NT2/D1 (cell line): ENCODE data around the gene SPOCK1.
A peak's percentile ranks its signal among the peaks of the same experiment; 100 is the strongest.

Experiments
- DNase-seq: peaks from one replicate; pipeline ENCODE4 v3.0.0-alpha.2; 2011; ENCODE audit warnings: low read depth, low spot score
- H3K27me3 ChIP-seq: 2 replicates; pipeline ENCODE4 v1.6.0; 2011; ENCODE audit warnings: mild to moderate bottlenecking; ENCODE audit not compliant: insufficient read length, insufficient read depth
- H3K36me3 ChIP-seq: 2 replicates; pipeline ENCODE4 v1.6.1; 2011; ENCODE audit warnings: mild to moderate bottlenecking, low read length, mixed read lengths; ENCODE audit not compliant: insufficient read depth, insufficient read length
- H3K4me1 ChIP-seq: 2 replicates; pipeline ENCODE4 v1.5.1; 2011; ENCODE audit not compliant: insufficient read depth, insufficient read length
- H3K4me3 ChIP-seq: 2 replicates; pipeline ENCODE4 v1.5.1; 2011; ENCODE audit warnings: low read depth; ENCODE audit not compliant: insufficient read length
- H3K9ac ChIP-seq: 2 replicates; pipeline ENCODE4 v1.6.0; 2011; ENCODE audit warnings: low read depth; ENCODE audit not compliant: insufficient read length
- H3K9me3 ChIP-seq: 2 replicates; pipeline ENCODE4 v1.5.1; 2011; ENCODE audit warnings: mild to moderate bottlenecking, low read length; ENCODE audit not compliant: insufficient read depth
- SUZ12 ChIP-seq: IDR thresholded peaks from 2 replicates; pipeline ENCODE4 v1.6.1; 2011; ENCODE audit not compliant: insufficient read length, insufficient read depth; ENCODE audit errors: extremely low read depth
- YY1 ChIP-seq: IDR thresholded peaks from 2 replicates; pipeline ENCODE4 v1.6.1; 2011; ENCODE audit not compliant: insufficient read length, insufficient read depth
- ZNF274 ChIP-seq: IDR thresholded peaks from 2 replicates; pipeline ENCODE4 v1.6.1; 2011; ENCODE audit warnings: mild to moderate bottlenecking, low read depth, low read length

The SPOCK1 gene

DNA sequence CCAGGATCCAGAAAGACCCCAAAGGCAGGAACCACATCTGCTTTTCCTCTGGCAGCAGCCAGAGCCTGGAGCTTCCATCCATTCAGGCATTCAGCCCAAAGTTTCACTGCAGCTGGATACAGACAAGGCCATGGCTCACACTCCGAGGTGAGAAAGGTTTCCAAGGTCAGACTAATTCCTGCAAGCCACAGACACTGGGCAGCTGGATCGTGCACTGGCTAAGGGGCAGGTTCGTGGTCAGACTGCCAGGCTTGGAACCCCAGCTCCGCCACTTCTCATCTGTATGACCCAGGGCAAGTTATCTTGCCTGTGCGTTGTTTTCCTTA lies 36.9 kb downstream of the SPOCK1 start:
- no peaks in the 10 kb centered on the region for H3K36me3 ChIP-seq
- TF ChIP-seq ZNF274, result no peak
- TF ChIP-seq SUZ12, result no peak
- no peak for TF ChIP-seq YY1
- H3K4me3 ChIP-seq, result no peak overlapping the region
- DNase-seq, result no peak
- H3K9me3 ChIP-seq, result no peaks in the 10 kb centered on the region
- H3K27me3 ChIP-seq, result no peaks in the 10 kb centered on the region
- H3K9ac ChIP-seq, result no peak overlapping the region
- H3K4me1 ChIP-seq, result no peaks in the 10 kb centered on the region

DNA sequence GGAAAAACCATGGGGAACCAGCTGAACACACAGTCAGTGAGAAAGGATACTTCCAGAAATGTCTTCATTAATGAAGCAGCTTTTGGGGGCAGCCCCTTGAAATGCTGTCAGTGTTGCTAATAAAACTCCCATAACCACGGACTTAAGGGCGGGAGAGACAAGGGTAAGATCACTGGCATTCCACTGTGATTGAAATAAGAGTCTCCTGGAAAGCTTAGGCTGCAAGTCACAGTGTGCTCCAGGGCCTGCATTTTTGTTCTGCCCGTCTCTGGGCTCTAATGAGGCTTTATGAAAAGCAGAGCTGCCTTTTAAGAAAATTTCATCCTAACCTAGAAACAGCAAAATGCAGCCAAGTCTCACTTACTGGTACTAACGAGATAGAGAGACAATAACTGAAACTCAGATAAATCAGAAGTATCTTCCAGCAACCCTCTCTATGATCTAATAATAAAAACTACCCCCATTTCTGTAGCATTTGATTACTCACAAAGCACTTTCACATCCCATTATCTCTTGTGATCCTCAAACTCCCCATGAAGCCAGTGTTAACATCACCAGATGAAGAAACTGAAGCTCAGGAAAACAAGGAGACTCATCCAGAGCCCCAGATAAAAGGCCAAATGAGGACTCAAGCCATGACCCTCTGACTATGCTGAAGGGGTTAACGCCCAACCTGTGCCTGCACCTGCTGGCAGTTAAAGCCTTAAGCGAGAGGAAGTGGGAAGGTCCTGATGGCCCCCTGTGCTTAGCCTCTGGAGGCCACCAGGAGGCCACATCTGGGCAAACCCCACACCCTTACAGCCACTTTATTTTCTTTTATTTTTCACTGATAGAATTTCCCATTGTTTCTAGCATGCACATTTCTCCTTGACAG lies 37.5 kb downstream of the SPOCK1 start:
- Histone ChIP-seq H3K27me3 (no peaks in the 10 kb centered on the region), H3K9ac (no peak overlapping the region), H3K4me3 (no peak overlapping the region), H3K4me1 (no peaks in the 10 kb centered on the region), H3K9me3 (no peaks in the 10 kb centered on the region), H3K36me3 (no peaks in the 10 kb centered on the region)
- no peak for TF ChIP-seq ZNF274
- no peak for TF ChIP-seq SUZ12
- TF ChIP-seq YY1, result no peak
- peak; percentile 2 for DNase-seq

DNA sequence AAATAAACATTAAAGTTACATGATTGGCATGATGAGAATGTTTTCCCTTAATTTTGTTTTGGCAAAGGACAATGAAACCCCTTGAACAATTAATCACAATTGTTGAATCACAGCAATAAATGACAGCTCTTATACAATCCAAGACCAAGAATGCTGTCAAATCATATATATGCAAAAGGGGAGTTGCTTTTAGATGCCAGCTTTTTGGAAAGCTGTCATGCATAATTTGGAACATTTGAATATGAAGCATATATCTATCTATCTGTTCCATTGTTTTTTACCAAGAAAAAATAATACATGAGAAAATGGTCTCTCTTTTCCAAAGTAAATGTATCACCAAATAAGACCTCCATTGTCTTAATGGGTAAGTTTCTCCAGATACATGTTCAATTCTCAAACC lies 44.5 kb downstream of the SPOCK1 start:
- H3K9me3 ChIP-seq, result no peaks in the 10 kb centered on the region
- no peak for TF ChIP-seq SUZ12
- no peak for DNase-seq
- no peak overlapping the region for H3K4me3 ChIP-seq
- H3K36me3 ChIP-seq, result no peaks in the 10 kb centered on the region
- no peaks in the 10 kb centered on the region for H3K4me1 ChIP-seq
- no peaks in the 10 kb centered on the region for H3K27me3 ChIP-seq
- no peak overlapping the region for H3K9ac ChIP-seq

DNA sequence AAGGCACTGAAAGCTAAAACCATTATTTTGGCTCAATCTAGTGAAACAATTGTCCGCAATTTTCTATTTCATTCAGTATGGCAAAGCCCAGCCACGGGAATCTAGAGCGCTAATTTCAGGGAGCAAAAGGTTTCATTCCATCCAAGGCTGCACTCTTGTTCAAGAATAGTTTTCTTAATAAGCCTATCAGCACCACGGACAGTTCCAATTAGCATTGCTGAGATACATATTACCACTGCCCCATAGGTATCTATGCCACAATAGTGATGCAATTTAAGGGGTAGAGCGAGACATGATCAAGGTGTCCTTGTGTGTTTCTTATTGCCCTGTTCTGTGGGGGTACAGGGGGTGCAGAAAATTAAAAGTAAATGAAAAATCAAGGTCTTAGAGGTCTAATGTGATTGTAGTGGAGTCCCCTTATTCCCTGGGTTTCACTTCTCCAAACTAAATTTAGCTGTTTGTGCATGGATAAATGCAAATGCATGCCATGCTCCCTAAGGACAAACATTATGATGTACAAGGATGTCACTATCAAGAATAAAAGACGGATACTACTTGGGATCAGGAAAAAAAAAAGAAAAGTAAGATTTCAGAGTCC lies 45.5 kb downstream of the SPOCK1 start:
- H3K4me3 ChIP-seq, result no peak overlapping the region
- TF ChIP-seq YY1 (no peak), SUZ12 (no peak), ZNF274 (no peak)
- no peak overlapping the region for H3K9ac ChIP-seq
- H3K27me3 ChIP-seq, result no peaks in the 10 kb centered on the region
- peak; percentile 33 for DNase-seq
- no peaks in the 10 kb centered on the region for H3K36me3 ChIP-seq
- no peaks in the 10 kb centered on the region for H3K4me1 ChIP-seq
- no peaks in the 10 kb centered on the region for H3K9me3 ChIP-seq

DNA sequence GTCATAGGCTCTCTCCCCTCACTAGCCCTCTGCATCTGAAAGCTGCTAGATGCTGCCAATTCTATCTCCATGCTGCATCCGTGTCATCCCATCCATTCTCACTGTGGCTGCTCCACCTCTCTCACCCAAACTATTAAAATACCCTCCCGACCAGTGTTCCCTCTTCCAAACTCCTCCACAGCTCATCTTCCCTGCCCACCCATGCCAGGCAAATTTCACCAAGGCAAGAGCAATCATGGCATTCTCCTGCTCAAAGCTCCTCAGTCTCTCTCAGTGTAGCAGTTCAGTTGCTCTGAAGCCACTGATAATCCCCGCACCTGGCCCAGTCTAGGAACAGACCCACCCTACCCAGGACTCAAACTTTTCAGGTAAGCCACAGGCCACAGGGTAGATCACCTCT lies 48.4 kb downstream of the SPOCK1 start:
- no peak overlapping the region for H3K9ac ChIP-seq
- H3K4me1 ChIP-seq, result no peaks in the 10 kb centered on the region
- H3K27me3 ChIP-seq, result no peaks in the 10 kb centered on the region
- DNase-seq, result no peak
- no peaks in the 10 kb centered on the region for H3K36me3 ChIP-seq
- no peaks in the 10 kb centered on the region for H3K9me3 ChIP-seq
- TF ChIP-seq YY1, result no peak
- no peak for TF ChIP-seq SUZ12
- TF ChIP-seq ZNF274, result no peak
- H3K4me3 ChIP-seq, result no peak overlapping the region

DNA sequence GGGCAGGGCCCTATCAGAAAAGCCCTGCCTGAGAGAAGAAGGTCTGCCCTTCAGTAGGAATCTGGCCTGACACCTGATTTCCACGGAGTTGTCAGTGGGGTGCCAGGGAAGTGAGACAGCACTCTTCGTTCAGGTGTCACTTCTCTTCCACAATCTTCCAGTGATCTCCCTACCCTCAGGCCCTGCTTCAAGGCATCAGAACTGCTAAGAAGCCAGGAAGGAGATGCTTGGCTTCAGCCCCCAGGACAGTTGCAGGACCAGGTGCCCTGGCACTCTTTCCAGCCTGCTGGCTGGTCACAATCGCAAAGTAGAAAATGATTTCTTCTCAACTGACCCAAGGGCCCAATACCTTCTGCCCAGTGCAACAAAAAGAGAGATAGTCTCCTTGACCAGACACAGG lies 50.3 kb downstream of the SPOCK1 start:
- TF ChIP-seq ZNF274 (no peak), YY1 (no peak), SUZ12 (no peak)
- Histone ChIP-seq H3K36me3 (no peaks in the 10 kb centered on the region), H3K27me3 (no peaks in the 10 kb centered on the region), H3K9ac (no peak overlapping the region), H3K9me3 (no peaks in the 10 kb centered on the region), H3K4me3 (no peak overlapping the region), H3K4me1 (no peaks in the 10 kb centered on the region)
- DNase-seq, result no peak

DNA sequence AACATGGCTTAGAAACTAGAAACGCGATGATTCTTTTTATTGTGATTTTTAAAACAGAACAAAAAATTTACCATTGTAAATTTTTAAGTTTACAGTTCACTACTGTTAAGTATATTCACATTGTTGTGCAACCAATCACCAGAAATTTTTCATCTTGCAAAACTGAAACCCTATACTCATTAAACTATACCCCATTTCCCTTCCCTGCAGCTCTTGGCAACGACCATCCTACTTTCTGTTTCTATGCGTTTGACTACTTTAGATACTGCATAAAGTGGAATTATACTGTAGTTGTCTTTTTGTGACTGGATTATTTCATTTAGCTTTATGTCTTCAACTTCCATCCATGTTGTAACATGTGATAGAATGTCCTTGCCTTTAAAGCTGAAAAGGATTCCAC lies 52.5 kb downstream of the SPOCK1 start:
- TF ChIP-seq YY1 (no peak), SUZ12 (no peak), ZNF274 (no peak)
- Histone ChIP-seq H3K4me1 (no peaks in the 10 kb centered on the region), H3K27me3 (no peaks in the 10 kb centered on the region), H3K9ac (no peak overlapping the region), H3K4me3 (no peak overlapping the region), H3K9me3 (no peaks in the 10 kb centered on the region), H3K36me3 (no peaks in the 10 kb centered on the region)
- DNase-seq, result no peak
